ENCODE measurements around the gene SPTLC2. TPM values are rescaled to one million over a fixed set of nuclear protein-coding genes. Genes with fewer than 3 reads are reported as not detected.
"Not testable (repeated sequence)": the region's sequence is repeated elsewhere in the genome, so short reads cannot be mapped to it uniquely, and the experiment has no call there.

Gene SPTLC2
- total RNA-seq, 2 experiments from 2014 or later, result 23.6 to 23.9 TPM

GRCh38 chr14:77603031-77603430 lies 13.4 kb downstream of the SPTLC2 start:
- peaks cover 45% of the 10 kb centered on the region for H3K4me1 Mint-ChIP-seq (ENCODE audit: low read depth)
- CTCF ChIA-PET, result no interaction called here
- intact Hi-C loops (cut with micrococcal nuclease), result no loop called here
- no peak overlapping the region for H3K27ac Mint-ChIP-seq
- H3K27me3 Mint-ChIP-seq, result no peaks in the 10 kb centered on the region
- no peak for DNase-seq
- POLR2A ChIA-PET, result no interaction called here
- H3K9me3 Mint-ChIP-seq, result no peaks in the 10 kb centered on the region
- H3K4me3 Mint-ChIP-seq, result no peak overlapping the region
- peaks cover 2% of the 10 kb centered on the region for H3K36me3 Mint-ChIP-seq

GRCh38 chr14:77601846-77602619 lies 14.4 kb downstream of the SPTLC2 start:
- ChIA-PET CTCF (no interaction called here), POLR2A (no interaction called here)
- DNase-seq, result no peak
- no peak overlapping the region for H3K4me3 Mint-ChIP-seq
- no peaks in the 10 kb centered on the region for H3K9me3 Mint-ChIP-seq
- peaks cover 2% of the 10 kb centered on the region for H3K36me3 Mint-ChIP-seq
- H3K27ac Mint-ChIP-seq, result no peak overlapping the region
- no peaks in the 10 kb centered on the region for H3K27me3 Mint-ChIP-seq
- intact Hi-C loops (cut with micrococcal nuclease), result no loop called here
- H3K4me1 Mint-ChIP-seq (ENCODE audit: low read depth), result peaks cover 40% of the 10 kb centered on the region

- DNase-seq, result no peak
- H3K27ac Mint-ChIP-seq, result no peak overlapping the region
- intact Hi-C loops (cut with micrococcal nuclease), result loop anchor here (2.0 kb wide), 1 partner anchor 17 kb away; the partner anchor contains the start of gene SPTLC2
- no peaks in the 10 kb centered on the region for H3K27me3 Mint-ChIP-seq
- H3K4me1 Mint-ChIP-seq (ENCODE audit: low read depth), result peaks cover 33% of the 10 kb centered on the region
- ChIA-PET CTCF (no interaction called here), POLR2A (no interaction called here)
- no peak overlapping the region for H3K4me3 Mint-ChIP-seq
- peaks cover 10% of the 10 kb centered on the region for H3K36me3 Mint-ChIP-seq
- H3K9me3 Mint-ChIP-seq, result no peaks in the 10 kb centered on the region
Measured at GRCh38 chr14:77599889-77600288, 16.5 kb downstream of the SPTLC2 start.

- Mint-ChIP-seq H3K36me3 (peaks cover 14% of the 10 kb centered on the region), H3K27me3 (no peaks in the 10 kb centered on the region), H3K9me3 (no peaks in the 10 kb centered on the region), H3K27ac (peak overlapping the region; percentile 72), H3K4me3 (peak overlapping the region; percentile 42), H3K4me1 (ENCODE audit: low read depth) (peaks cover 39% of the 10 kb centered on the region)
- POLR2A ChIA-PET, result no interaction called here
- CTCF ChIA-PET, result no interaction called here
- intact Hi-C loops (cut with micrococcal nuclease), result loop anchor here (2.0 kb wide), 1 partner anchor 18 kb away; the partner anchor contains the start of gene SPTLC2
- peak; percentile 29 for DNase-seq
Measured at GRCh38 chr14:77598366-77599070, 17.9 kb downstream of the SPTLC2 start.

- H3K4me1 Mint-ChIP-seq (ENCODE audit: low read depth), result peaks cover 40% of the 10 kb centered on the region
- H3K9me3 Mint-ChIP-seq, result no peaks in the 10 kb centered on the region
- ChIA-PET POLR2A (interaction anchor here (0.5 kb wide), 1 partner anchor 12 kb away, joined by 3 read pairs; no protein-coding TSS in a partner anchor), CTCF (interaction anchor here (1.5 kb wide), 1 partner anchor 14 kb away, joined by 4 read pairs; no protein-coding TSS in a partner anchor)
- peak overlapping the region; percentile 21 for H3K4me3 Mint-ChIP-seq
- intact Hi-C loops (cut with micrococcal nuclease), result loop anchor here (1.0 kb wide), 1 partner anchor 28 kb away; no protein-coding TSS in a partner anchor
- H3K27me3 Mint-ChIP-seq, result no peaks in the 10 kb centered on the region
- peaks cover 14% of the 10 kb centered on the region for H3K36me3 Mint-ChIP-seq
- peak overlapping the region; percentile 83 for H3K27ac Mint-ChIP-seq
- DNase-seq, result no peak
Measured at GRCh38 chr14:77593501-77593961, 22.9 kb downstream of the SPTLC2 start.

GRCh38 chr14:77590845-77591485 lies 25.5 kb downstream of the SPTLC2 start:
- intact Hi-C loops (cut with micrococcal nuclease), result no loop called here
- no peak for DNase-seq
- Mint-ChIP-seq H3K4me1 (ENCODE audit: low read depth) (peaks cover 42% of the 10 kb centered on the region), H3K36me3 (peaks cover 14% of the 10 kb centered on the region), H3K27me3 (no peaks in the 10 kb centered on the region), H3K9me3 (no peaks in the 10 kb centered on the region), H3K27ac (no peak overlapping the region), H3K4me3 (no peak overlapping the region)
- POLR2A ChIA-PET, result no interaction called here
- CTCF ChIA-PET, result no interaction called here

GRCh38 chr14:77589099-77589498 lies 27.3 kb downstream of the SPTLC2 start:
- DNase-seq, result no peak
- H3K4me1 Mint-ChIP-seq (ENCODE audit: low read depth), result peaks cover 37% of the 10 kb centered on the region
- ChIA-PET CTCF (no interaction called here), POLR2A (no interaction called here)
- H3K36me3 Mint-ChIP-seq, result peaks cover 5% of the 10 kb centered on the region
- no peaks in the 10 kb centered on the region for H3K27me3 Mint-ChIP-seq
- no peak overlapping the region for H3K4me3 Mint-ChIP-seq
- no peak overlapping the region for H3K27ac Mint-ChIP-seq
- no peaks in the 10 kb centered on the region for H3K9me3 Mint-ChIP-seq
- intact Hi-C loops (cut with micrococcal nuclease), result no loop called here

GRCh38 chr14:77588411-77589025 lies 27.9 kb downstream of the SPTLC2 start:
- intact Hi-C loops (cut with micrococcal nuclease); H3K36me3 Mint-ChIP-seq; POLR2A ChIA-PET; H3K27ac Mint-ChIP-seq; DNase-seq; H3K4me3 Mint-ChIP-seq; H3K27me3 Mint-ChIP-seq; H3K9me3 Mint-ChIP-seq: not testable (repeated sequence)
- CTCF ChIA-PET, result interaction anchor here (0.6 kb wide), 1 partner anchor 62 kb away, joined by 3 read pairs; no protein-coding TSS in a partner anchor
- peaks cover 31% of the 10 kb centered on the region for H3K4me1 Mint-ChIP-seq (ENCODE audit: low read depth)

GRCh38 chr14:77585385-77585784 lies 31.1 kb downstream of the SPTLC2 start:
- H3K27me3 Mint-ChIP-seq, result no peaks in the 10 kb centered on the region
- DNase-seq, result no peak
- ChIA-PET POLR2A (no interaction called here), CTCF (no interaction called here)
- intact Hi-C loops (cut with micrococcal nuclease), result no loop called here
- H3K36me3 Mint-ChIP-seq, result peaks cover 2% of the 10 kb centered on the region
- peaks cover 35% of the 10 kb centered on the region for H3K4me1 Mint-ChIP-seq (ENCODE audit: low read depth)
- no peaks in the 10 kb centered on the region for H3K9me3 Mint-ChIP-seq
- H3K27ac Mint-ChIP-seq, result no peak overlapping the region
- H3K4me3 Mint-ChIP-seq, result no peak overlapping the region

- DNase-seq, result no peak
- intact Hi-C loops (cut with micrococcal nuclease), result no loop called here
- Mint-ChIP-seq H3K9me3 (no peaks in the 10 kb centered on the region), H3K4me1 (ENCODE audit: low read depth) (peaks cover 32% of the 10 kb centered on the region), H3K27me3 (no peaks in the 10 kb centered on the region), H3K36me3 (peaks cover 2% of the 10 kb centered on the region), H3K4me3 (no peak overlapping the region), H3K27ac (no peak overlapping the region)
- ChIA-PET POLR2A (no interaction called here), CTCF (no interaction called here)
Measured at GRCh38 chr14:77584809-77585208, 31.6 kb downstream of the SPTLC2 start.

GRCh38 chr14:77583657-77584056 lies 32.8 kb downstream of the SPTLC2 start:
- Mint-ChIP-seq H3K4me1 (ENCODE audit: low read depth) (peaks cover 30% of the 10 kb centered on the region), H3K27ac (no peak overlapping the region), H3K36me3 (peaks cover 5% of the 10 kb centered on the region), H3K27me3 (no peaks in the 10 kb centered on the region), H3K4me3 (no peak overlapping the region), H3K9me3 (no peaks in the 10 kb centered on the region)
- ChIA-PET CTCF (no interaction called here), POLR2A (no interaction called here)
- intact Hi-C loops (cut with micrococcal nuclease), result no loop called here
- DNase-seq, result no peak

- POLR2A ChIA-PET, result no interaction called here
Measured at GRCh38 chr14:77582511-77582910, 33.9 kb downstream of the SPTLC2 start.

More at GRCh38 chr14:77582511-77582910, 33.9 kb downstream of the SPTLC2 start:
- intact Hi-C loops (cut with micrococcal nuclease), result no loop called here
- H3K27me3 Mint-ChIP-seq, result no peaks in the 10 kb centered on the region
- peaks cover 26% of the 10 kb centered on the region for H3K4me1 Mint-ChIP-seq (ENCODE audit: low read depth)
- no peak overlapping the region for H3K4me3 Mint-ChIP-seq
- DNase-seq, result no peak
- no peak overlapping the region for H3K27ac Mint-ChIP-seq
- H3K36me3 Mint-ChIP-seq, result peaks cover 5% of the 10 kb centered on the region
- no peaks in the 10 kb centered on the region for H3K9me3 Mint-ChIP-seq
- CTCF ChIA-PET, result no interaction called here
